Esophagus muscularis mucosa (tissue), 4 donors: ENCODE results near the gene BCL2L13.

Experiments used
- CTCF ChIP-seq, 3 experiments: fragments of 200-600 bp in 2 of 3; fragments of 450-650 bp in 1 of 3; sonication (generic) in 2 of 3; IDR thresholded peaks; one replicate each; pipeline ENCODE4 v1.5.1; 2017 to 2019; ENCODE audit warnings: antibody characterized with exemption in 3 of 3, mild to moderate bottlenecking in 2 of 3, moderate library complexity in 1 of 3
- EP300 ChIP-seq: sonication (generic); formaldehyde crosslinking; IDR thresholded peaks from one replicate; pipeline ENCODE4 v1.6.1; 2017; ENCODE audit warnings: antibody characterized with exemption
- POLR2A ChIP-seq: fragments of 450-650 bp; IDR thresholded peaks from one replicate; pipeline ENCODE4 v1.6.1; 2017; ENCODE audit warnings: antibody characterized with exemption, moderate library complexity, mild to moderate bottlenecking, low read depth
- POLR2AphosphoS5 ChIP-seq, 2 donors: sonication (generic); formaldehyde crosslinking; IDR thresholded peaks; one replicate each; pipeline ENCODE4 v1.6.1; 2017; ENCODE audit warnings: antibody characterized with exemption in 2 of 2

- no peak for TF ChIP-seq CTCF (IDR thresholded peaks at IDR 0.05)
- no peak for TF ChIP-seq POLR2AphosphoS5 (IDR thresholded peaks at IDR 0.05)
- TF ChIP-seq EP300, result no peak
- TF ChIP-seq POLR2A, result no peak
Measured at GRCh38 chr22:17637490-17638181, 921 bp upstream of the BCL2L13 start.
